GM21515 (cell line): ENCODE data around the gene CDHR2.
"Not testable (repeated sequence)": the region's sequence is repeated elsewhere in the genome, so short reads cannot be mapped to it uniquely, and the experiment has no call there.

Source experiments
- ATAC-seq: cut with Tn5 transposase; IDR thresholded peaks from one replicate; pipeline ENCODE4 v1.9.1; 2021; ENCODE audit not compliant: unreplicated experiment

Gene CDHR2

DNA sequence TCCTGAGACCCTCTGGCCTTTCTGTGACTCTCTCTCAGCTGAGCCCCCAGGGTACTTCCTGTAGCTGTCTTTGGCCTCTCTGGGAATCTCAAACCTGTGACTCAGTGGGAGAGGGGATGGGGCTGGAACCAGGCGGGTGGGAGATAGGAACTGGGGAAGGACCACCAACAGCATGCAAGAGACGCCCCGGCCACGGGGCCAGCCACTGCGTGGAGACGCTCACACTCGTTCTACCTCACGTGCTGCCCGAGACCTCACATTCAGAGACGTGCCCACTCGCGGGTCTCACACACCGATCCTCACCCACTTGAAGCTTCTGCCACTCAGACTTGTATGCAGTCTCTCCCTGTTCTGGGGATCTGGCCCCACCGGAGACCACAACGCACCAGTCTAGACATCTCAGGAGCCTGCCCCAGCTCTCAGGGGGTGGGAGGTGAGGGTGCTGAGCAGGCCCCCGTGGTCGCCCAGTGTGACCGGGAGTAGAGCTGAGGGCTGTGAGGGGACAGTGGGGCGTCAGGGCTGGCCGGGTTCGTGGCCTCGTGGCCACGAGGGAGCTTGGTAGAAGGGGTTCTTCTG is 47.0 kb downstream of the CDHR2 start:
- no peak for ATAC-seq

DNA sequence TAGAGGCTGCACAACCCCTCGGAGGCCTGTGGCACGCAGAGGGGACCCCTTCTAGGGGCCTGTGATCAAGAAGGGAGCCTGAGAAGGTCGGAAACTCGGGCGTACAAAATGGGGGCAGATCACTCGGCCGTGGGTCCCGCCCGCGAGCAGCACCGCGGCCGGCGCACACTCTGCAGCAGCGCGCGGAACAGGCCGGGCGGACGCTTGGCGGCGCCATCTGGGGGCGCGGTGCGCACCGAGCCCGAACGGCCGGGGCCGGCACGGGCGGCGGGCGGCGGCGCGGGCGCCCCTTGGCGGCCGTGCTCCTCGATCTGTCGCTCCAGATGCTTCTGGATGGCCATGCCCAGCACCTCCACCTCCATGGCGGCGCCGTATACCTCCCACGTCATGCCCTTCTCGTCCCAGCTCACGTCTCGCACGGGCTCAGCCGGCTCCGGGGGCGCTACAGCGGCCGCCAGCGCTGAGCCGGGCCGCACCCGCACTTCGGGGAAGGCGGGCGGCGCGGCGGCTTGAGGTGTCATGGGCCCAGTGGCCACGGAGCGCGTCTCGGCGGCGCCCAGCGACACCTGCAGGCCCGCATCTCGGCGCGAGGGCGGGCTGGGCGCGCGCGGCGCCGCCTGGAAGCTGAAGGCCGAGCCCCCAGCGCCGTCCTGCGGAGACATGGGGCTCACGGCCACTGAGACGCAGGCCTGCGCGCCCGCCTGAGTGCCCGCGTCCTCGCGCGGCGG is 47.7 kb downstream of the CDHR2 start:
- peak; percentile 58 for ATAC-seq

DNA sequence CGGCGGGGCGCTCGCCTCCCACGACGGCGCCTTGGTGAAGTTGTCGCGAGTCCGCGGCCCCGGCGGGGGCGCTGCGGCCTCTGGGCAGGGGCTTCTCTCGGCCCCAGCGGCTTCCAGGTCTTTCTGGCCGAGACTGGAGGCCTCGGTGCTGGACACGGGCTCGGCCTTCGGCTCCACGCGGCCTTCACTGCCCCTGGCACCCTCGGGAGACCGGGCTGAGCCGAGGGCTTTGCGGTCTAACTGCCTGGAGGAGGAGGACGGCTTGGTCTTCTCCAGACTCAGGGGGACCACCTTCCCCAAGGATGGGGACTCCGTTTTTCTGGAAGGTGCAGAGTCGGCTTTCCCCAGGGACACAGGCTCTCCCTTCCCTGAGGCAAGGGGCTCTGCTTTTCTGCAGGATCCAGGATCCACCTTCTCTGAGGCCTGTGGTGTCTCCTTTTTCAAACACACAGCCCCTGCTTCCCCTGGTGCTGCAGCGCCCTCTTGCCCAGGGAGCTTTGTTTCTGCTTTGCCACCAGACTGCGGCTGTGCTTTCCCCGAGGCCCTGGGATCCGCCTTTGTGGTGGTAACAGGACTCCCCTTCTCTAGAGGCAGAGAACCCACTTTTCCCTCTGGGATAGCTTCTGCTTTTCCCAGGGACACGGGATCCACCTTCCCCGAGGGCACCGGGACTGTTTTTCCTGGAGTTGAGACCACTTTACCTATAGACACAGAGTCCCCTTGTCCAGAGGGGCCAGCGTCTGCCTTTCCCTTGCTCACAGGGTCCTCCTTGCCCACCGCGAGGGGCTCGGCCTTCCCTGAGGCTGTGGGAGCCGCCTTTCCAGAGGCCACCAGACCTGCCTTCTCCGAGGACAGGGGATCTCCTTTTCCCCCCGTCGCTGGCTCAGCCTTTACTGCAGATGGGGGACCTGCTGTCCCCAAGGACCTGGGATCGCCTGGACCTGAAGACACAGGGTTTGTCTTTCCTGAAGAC is 48.6 kb downstream of the CDHR2 start:
- ATAC-seq = no peak

DNA sequence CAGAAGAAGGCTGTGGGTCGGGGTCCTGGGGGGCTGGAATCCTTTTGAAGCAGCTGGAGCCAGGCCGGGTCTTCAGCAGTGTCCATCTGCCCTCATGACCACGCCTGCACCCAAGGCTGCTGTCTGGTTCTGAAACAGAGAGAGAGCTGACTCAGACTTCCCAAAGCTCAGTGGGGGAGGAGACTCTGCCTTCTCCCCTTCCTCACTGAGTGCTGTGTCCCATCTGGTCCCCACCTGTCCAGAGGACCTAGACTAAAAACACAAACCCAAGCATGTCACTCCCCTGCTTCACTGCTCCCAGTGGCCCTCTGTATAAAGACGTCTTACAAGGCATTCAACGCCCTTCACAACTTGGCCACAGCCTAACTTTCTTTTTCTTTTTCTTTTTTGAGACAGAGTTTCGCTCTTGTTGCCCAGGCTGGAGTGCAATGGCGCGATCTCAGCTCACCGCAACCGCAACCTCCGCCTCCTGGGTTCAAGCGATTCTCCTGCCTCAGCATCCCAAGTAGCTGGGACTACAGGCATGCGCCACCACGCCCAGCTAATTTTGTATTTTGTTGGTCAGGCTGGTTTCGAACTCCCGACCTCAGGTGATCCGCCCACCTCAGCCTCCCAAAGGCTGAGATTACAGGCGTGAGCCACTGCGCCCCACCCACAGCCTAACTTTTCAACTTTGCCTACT is 50.7 kb downstream of the CDHR2 start:
- not testable (repeated sequence) for ATAC-seq

DNA sequence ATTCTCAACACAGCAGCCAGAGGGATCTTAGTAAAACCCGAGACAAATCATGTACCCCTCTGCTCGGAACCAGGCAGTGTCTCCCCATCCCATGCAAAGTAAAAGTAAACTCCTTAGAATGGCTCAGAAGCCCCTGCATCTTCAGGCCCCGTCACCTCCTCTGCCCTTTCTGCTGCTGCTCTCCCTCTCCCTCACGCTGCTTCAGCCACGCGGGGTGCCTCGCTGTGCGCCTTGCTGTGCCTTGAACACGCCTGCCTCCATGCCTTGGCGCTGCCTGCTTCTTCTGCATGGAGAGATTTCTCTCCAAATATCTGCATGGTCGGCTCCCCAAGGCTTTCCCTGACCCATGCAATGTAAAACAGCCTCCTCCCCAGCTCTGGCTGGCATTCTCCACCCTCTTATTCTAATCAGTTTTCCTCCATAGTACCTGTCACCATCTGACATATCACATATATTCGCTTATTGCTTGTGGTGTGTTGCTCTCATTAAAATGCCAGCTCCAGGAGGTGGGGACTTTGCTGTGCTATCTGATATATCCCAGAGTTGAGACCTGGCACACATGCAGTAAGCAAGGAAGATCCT is 52.9 kb downstream of the CDHR2 start:
- ATAC-seq = no peak

DNA sequence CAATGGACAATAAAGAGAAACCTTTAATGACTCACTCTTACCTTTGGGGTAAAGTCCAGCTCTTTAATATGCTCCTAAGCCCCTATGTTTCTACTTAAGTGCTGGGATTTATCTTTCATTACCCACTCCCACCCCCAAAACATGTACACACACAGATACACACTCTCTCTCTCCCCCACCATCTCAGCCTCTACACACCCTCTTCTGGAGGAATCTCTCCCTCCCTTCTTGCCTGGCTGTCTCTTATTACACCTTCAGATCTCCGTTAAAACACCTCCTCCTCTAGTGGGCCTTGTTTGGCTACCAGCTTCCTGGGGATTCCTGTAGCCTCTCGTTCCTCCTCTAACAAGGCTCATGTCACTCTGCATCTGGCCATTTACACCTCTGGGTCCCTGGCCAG is 53.9 kb downstream of the CDHR2 start:
- ATAC-seq = no peak

DNA sequence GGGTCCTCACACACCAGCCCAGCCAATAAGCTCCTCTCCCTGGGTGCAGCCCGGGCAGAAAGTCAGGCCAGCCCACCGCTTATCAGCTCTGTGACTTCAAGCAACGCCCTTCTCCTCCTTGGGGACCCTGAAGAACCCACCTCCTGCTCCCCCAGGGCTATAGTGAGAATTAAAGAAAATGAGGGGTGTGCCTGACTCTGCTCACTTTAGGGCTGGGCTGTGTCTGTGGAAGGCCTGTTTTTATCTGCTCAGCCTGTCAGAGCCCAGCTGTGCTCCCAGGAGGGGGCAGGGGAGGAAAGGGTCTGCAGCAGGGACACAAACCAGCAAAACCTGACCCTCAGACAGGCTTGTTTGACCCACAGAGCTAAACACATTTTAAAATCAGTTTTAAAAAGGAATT is 56.9 kb downstream of the CDHR2 start:
- ATAC-seq = no peak

DNA sequence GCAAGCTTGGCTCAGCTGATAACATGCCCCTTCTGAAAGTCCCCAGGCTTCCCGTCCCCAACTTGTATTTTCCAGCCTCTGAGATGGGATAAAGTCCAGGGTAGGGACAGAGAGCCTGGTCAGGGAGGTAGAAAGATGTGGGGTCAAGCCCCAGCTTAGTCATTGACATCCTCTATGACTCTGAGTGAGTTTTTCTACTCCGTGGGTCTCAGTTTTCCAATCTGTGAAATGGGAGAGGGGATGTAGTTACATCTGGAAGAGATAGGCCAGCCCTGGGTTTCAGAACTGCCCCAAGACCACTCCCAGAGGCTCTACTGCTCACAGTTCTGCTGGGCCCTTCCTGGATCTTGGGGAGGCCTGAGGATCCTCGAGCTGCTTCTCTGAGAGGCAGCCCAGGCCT is 57.7 kb downstream of the CDHR2 start:
- ATAC-seq = no peak

DNA sequence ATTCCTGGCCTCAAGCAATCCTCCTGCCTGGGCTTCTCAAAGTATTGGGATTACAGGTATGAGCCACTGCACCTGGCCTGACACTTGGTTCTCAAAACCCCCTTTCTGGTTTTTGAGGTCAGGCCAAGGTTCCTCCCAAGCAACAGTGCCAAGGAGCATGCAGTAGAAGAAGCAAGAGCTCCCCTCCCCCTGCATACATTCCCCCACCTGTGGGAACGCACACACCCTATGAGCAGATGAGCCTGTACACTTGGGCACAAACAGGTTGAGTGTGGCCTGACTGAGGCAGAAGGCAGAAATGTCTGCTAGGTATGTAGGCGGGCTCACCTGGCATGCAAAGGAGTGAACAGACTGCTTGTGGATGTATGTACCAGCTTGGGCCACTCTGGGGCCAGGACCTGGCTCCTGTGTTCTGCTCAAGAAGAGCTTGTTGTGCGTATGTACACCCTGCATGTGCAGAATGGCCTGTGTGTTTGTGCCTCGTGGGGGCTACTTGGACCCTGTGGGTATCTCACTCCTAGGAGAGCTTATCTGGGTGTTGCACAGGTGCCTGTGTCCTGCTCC is 59.1 kb downstream of the CDHR2 start:
- no peak for ATAC-seq

DNA sequence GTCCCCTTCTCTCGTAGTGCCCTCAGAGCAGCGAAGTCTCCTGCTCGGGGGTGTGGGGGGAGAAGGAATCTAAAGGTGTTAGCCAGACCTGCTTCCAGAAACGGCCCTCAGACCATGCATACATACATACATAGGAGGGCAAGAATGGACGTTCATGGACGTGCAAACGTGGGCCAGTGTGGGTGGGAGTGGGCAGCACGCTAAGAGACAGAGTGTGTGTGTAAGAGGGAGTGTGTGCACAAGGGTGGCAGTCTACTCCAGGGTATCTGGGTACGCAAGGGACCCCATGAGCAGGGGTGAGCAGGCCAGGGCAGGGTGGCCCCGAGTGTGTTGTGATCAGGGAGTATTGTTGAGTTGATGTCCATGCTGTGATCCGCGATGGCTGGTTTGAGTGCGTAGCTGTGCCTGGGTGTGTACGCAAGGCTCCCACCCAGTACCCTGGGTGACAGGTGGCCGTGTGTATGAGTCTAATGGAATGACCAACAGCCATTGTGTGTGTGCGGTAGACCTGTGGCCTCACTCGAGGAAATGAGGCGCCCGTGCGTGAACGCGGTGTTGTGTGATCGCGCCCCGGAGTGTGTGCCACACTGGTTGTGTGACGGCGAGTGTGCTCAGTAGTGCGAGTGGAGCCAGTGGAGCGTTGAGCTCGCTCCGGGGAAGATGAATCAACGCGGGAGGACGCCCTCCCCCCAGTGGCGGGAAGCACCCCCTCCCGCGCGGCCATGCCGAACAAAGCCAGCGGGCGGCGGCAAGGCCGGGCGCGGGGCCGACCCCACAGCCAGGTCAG is 60.0 kb downstream of the CDHR2 start:
- peak; percentile 13 for ATAC-seq

DNA sequence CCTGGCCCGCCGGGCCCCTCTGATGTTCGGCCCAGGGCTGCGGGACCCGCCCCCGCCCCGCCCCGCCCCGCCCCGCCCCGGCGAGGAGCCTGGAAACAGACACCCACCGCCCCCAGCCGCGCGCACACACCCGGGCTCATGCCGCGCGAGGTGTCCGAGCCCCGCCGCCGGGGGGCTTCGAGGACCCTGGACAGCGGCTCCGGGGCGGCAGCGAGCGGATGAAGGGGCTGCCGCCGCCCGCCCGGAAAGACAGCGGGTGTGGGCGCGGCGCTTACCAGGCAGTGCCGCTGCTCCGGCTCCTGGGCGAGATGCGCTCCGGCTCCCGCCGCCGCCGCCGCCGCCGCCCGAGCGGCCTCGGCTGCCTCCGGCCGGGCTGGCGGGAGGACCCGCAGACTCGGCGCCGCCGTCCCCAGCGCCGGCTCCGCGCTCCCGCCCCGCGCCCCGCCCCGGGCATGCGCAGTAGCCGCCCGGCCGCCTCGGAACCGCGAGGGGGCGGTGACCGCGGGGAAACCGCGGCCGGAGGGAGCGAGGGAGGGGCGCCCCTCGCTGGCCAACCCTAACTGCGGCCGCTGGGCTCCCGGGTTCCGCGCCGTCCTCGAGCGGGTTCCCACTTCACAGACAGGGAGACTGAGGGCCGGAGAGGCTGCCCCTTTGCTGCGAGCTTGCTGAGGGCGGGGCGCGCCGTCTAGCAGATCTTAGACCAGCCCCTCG is 60.7 kb downstream of the CDHR2 start, which contains the start of gene GPRIN1:
Gene GPRIN1 (minus strand): TSS at position 433 of the 711 bp plus-strand sequence. CDS start 10,322 bp downstream, outside the sequence.
- peak; percentile 68 for ATAC-seq

DNA sequence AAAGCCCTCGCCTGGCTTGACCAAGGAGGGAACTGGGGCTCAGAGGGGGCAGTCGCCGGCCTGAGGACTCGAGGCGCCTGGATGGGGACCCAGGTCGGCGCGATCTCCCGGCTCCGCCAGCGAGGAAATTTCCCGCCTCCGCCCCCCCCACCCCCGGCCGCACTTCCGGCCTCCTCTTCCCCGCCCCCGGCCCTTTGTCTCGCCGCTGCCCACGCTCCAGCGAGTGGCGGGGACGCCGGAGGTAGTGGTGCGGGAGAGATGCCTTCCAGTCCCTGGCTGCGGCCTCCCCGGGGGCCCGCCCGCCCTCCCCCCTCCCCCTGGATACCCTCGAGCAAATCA is 61.3 kb downstream of the CDHR2 start:
- ATAC-seq = peak; percentile 20

DNA sequence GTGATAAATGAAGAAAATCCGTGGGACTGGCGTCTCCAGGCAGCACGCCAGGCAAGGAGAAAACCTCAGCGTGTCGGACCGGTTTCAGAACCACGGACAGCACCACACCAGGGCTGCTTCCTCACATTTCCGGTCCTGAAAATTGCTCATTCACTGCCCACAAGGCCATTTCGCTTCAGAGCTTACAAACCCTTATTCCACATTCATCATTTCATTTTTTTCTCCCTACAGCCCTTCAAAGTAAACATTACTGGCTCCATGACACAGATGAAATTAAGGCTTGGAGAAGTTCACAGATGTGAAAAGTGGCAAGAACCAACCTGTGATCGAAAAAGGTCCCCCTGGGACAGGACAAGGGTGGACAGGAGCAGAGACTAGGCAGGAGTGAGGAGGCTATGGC is 62.3 kb downstream of the CDHR2 start:
- no peak for ATAC-seq

DNA sequence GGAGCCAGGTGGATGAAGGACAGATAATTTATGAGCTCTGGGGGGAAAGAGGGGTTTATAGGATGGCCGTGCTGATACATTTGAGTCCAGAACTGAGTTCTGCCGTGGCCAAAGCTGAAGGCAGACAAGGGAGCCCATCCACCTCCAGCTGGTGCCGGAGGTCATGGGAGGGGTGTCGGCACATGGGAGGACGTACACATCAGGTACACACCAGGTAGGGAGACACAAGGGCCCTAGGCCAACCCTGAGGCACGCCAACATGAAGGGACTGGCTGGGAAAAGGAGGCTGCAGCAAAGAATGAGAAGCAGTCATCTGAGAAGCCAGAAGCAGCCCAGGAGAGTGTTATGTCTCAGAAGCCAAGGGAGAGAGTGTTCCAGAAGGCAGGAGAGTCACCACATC is 62.9 kb downstream of the CDHR2 start:
- ATAC-seq = no peak

DNA sequence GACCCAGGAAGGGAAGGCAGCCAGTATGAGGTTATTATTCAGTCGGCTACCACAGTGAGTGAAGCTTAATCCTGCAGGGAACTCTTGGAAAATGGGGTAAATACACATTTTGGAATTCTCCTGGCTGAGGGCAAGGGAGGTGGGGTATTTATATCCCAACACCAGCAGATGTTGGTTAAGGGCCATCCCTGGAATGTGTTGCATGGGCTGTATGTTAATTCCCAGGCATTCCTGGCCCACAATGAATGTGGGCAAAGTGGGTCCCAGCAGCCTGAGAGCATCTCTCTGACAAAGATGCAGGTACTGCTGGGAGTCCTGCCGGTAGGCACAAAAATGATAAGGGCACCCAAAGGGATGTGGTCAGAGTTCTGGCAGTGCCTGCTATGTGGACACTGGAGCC is 63.7 kb downstream of the CDHR2 start:
- ATAC-seq = no peak

DNA sequence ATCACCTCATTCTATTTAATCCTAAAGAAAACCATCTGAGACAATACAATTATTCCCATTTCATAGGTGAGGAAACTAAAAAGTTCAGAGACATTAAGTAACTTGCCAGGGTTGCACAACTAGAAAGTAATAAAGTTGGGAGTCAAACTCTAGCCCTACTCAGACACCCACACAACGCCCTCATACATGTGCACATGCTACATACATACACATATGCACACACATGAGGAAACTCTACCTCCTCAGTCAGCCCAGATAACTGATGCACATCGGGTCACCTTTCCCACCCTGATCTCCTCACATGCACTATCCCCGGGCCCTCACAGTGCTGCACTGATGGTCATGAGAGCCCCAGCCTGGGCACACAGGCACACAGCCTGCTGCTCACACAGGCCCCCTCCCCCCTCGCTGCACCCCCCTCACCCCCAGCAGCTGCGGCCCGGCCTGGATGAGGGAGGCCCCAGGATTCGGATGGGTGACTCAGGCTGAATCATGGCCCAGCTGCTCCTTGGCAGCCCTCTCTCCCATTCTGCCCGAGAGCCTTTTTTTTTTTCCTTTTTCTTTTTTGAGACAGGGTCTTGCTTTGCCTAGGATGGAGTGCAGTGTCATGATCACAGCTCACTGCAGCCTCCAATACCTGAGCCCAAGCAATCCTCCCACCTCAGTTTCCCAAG is 65.8 kb downstream of the CDHR2 start:
- ATAC-seq = no peak

DNA sequence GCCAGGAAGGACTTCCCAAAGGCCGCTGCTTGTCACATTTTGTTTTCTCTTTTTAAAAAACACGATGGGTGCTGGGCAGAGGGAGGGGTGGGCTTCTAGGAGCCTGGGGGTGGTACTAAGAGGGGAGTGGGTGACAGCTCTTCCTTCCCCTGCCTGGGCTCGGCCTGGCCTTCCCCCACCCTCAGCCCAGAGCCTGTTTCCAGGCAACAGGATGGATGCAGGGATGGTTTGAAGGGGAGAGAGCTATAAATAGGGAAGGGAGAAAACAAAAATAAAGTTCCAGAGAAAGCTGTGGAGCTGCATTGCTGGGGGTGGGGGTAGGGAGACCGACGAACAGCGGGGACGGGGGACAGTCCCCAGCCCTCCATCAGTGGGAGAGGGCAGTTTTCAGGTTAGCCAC is 67.4 kb downstream of the CDHR2 start:
- no peak for ATAC-seq

DNA sequence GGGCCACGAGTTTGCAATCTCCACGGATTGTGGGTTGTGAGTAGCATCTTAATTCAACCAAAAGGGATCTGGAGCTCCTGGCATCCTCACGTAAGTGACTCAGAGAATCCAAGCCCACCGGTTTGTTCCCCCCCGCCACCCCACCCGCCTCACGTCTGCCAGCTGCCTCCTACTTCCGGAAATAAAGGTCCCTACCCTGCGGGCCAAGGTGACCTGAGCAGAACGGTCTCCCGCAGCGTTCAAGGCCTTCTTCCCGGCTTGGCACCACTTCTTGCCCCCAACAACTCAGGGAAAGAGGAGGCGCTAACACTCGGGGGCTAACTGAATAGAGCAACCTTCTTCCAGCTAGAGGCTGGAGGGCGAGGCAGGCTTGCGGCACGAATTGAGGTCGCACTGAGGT is 69.6 kb downstream of the CDHR2 start:
- no peak for ATAC-seq

DNA sequence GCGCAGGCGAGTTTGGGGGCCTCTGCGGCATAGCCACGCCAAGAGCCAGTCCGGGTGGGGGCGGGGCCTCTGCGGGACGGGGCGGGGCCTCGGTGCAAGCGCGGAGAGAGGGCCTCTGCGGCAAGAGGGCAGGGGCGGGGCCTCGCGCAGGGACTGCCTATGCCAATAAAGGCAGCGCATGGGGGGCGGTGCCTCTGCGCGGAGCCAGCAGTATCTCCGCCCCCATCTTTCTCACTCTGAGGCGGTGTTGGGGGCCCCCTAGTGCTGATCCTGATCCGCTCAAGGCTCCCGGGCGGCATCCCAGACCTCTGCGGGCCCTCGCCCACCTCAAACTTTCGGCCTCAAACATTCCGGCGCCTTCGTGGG is 70.0 kb downstream of the CDHR2 start:
- peak; percentile 68 for ATAC-seq
